GM19395 (cell line): Measurements from ENCODE around the gene GSTA1.
"Not testable (repeated sequence)": the region's sequence is repeated elsewhere in the genome, so short reads cannot be mapped to it uniquely, and the experiment has no call there.

ENCODE experiments used
- ATAC-seq: cut with Tn5 transposase; IDR thresholded peaks from one replicate; pipeline ENCODE4 v1.9.1; 2021; ENCODE audit warnings: mild to moderate bottlenecking, moderate library complexity; ENCODE audit not compliant: unreplicated experiment

The GSTA1 gene

GRCh38 chr6:52803668-52804255 lies at the start of gene GSTA1:
Gene GSTA1, minus strand, starts transcription at chr6:52803816. Its CDS starts 4,549 bp downstream, at chr6:52799267.
- ATAC-seq: not testable (repeated sequence)

GRCh38 chr6:52849137-52849536 lies 45.5 kb upstream of the GSTA1 start:
- no peak for ATAC-seq

GRCh38 chr6:52846002-52846401 lies 42.4 kb upstream of the GSTA1 start:
- ATAC-seq: no peak

GRCh38 chr6:52843605-52844004 lies 40.0 kb upstream of the GSTA1 start:
- no peak for ATAC-seq

GRCh38 chr6:52840763-52841585 lies 37.4 kb upstream of the GSTA1 start, which contains the start of gene GSTA5:
Gene GSTA5, minus strand, starts transcription at chr6:52840813.
- ATAC-seq: no peak

- ATAC-seq: peak; percentile 87
Measured at GRCh38 chr6:52839124-52840055, 35.8 kb upstream of the GSTA1 start.

GRCh38 chr6:52834481-52834880 lies 30.9 kb upstream of the GSTA1 start:
- ATAC-seq: no peak

- ATAC-seq: not testable (repeated sequence)
Measured at GRCh38 chr6:52830869-52831268, 27.3 kb upstream of the GSTA1 start.

- no peak for ATAC-seq
Measured at GRCh38 chr6:52829046-52829817, 25.6 kb upstream of the GSTA1 start.

- ATAC-seq: not testable (repeated sequence)
Measured at GRCh38 chr6:52828621-52829020, 25.0 kb upstream of the GSTA1 start.

GRCh38 chr6:52827073-52827783 lies 23.6 kb upstream of the GSTA1 start:
- not testable (repeated sequence) for ATAC-seq

GRCh38 chr6:52826513-52826912 lies 22.9 kb upstream of the GSTA1 start:
- ATAC-seq: no peak

GRCh38 chr6:52825900-52826459 lies 22.4 kb upstream of the GSTA1 start:
- ATAC-seq: not testable (repeated sequence)

- not testable (repeated sequence) for ATAC-seq
Measured at GRCh38 chr6:52825270-52825793, 21.7 kb upstream of the GSTA1 start.

GRCh38 chr6:52821842-52822241 lies 18.2 kb upstream of the GSTA1 start:
- ATAC-seq: no peak

GRCh38 chr6:52820198-52820597 lies 16.6 kb upstream of the GSTA1 start:
- no peak for ATAC-seq

- peak; percentile 95 for ATAC-seq
Measured at GRCh38 chr6:52815167-52816092, 11.8 kb upstream of the GSTA1 start.

- ATAC-seq: not testable (repeated sequence)
Measured at GRCh38 chr6:52814545-52814944, 10.9 kb upstream of the GSTA1 start.
